HCT116 (cell line): ENCODE data around the gene SMARCAD1.

Experiments used
- CEBPB ChIP-seq: IDR thresholded peaks from 2 replicates; pipeline ENCODE4 v1.6.1; 2012; ENCODE audit warnings: low read depth
- EZH2phosphoT487 ChIP-seq: fragments of 200-600 bp; IDR thresholded peaks from 2 replicates; pipeline ENCODE4 v1.6.1; 2018; ENCODE audit warnings: antibody characterized with exemption, borderline replicate concordance
- JUND ChIP-seq: IDR thresholded peaks from 2 replicates; pipeline ENCODE4 v1.6.1; 2012
- POLR2A ChIP-seq: IDR thresholded peaks from 2 replicates; pipeline ENCODE4 v1.7.0; 2011; ENCODE audit warnings: borderline replicate concordance; ENCODE audit not compliant: insufficient read depth, insufficient read length; ENCODE audit errors: extremely low read depth
- POLR2AphosphoS5 ChIP-seq: IDR thresholded peaks from 2 replicates; pipeline ENCODE4 v1.6.1; 2011; ENCODE audit warnings: mild to moderate bottlenecking, low read depth, low read length, moderate library complexity
- SIN3A ChIP-seq: IDR thresholded peaks from 2 replicates; pipeline ENCODE4 v1.6.1; 2012; ENCODE audit warnings: low read depth
- ZFX ChIP-seq: fragments of 450-650 bp; IDR thresholded peaks from 2 replicates; pipeline ENCODE4 v1.6.1; 2017
- TF ChIP-seq, protein P1 (sequence below), 3 experiments: fragments of 200-600 bp in 1 of 3; sonication (generic) in 1 of 3; IDR thresholded peaks in 2 of 3; conservative IDR thresholded peaks in 1 of 3; 2 replicates each; pipeline ENCODE4 v1.5.1; 2012 to 2017; ENCODE audit warnings: low read depth in 2 of 3, low read length in 2 of 3, antibody characterized with exemption in 1 of 3, borderline replicate concordance in 1 of 3, control low read depth in 1 of 3, mild to moderate bottlenecking in 1 of 3, mixed read lengths in 1 of 3, mixed run types in 1 of 3, moderate library complexity in 1 of 3; ENCODE audit not compliant: insufficient read depth in 1 of 3
- TF ChIP-seq, protein P2 (sequence below): IDR thresholded peaks from 2 replicates; pipeline ENCODE4 v1.6.1; 2012; ENCODE audit warnings: low read depth

DNA sequence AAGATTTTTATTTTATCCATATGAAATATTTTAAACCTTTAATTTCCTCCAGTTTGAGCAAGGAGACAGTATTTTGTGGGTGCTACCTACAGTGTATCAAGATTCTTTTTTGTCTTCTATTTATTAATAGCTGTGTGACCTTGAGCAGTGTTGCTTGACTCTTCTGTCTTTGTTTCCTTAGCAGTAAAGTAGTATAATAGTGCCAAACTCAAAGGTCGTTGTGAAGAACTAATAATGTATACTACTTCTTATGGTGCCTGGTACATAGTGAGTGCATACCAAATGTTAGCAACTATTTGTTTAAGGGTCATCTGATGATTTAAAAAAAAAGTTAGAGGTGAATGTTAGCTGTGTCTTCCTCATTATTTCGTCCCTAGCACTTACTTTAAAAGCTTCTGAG is 30.5 kb downstream of the SMARCAD1 start:
- TF ChIP-seq, protein P1, sequence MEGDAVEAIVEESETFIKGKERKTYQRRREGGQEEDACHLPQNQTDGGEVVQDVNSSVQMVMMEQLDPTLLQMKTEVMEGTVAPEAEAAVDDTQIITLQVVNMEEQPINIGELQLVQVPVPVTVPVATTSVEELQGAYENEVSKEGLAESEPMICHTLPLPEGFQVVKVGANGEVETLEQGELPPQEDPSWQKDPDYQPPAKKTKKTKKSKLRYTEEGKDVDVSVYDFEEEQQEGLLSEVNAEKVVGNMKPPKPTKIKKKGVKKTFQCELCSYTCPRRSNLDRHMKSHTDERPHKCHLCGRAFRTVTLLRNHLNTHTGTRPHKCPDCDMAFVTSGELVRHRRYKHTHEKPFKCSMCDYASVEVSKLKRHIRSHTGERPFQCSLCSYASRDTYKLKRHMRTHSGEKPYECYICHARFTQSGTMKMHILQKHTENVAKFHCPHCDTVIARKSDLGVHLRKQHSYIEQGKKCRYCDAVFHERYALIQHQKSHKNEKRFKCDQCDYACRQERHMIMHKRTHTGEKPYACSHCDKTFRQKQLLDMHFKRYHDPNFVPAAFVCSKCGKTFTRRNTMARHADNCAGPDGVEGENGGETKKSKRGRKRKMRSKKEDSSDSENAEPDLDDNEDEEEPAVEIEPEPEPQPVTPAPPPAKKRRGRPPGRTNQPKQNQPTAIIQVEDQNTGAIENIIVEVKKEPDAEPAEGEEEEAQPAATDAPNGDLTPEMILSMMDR (IDR thresholded peaks at IDR 0.05 in 2 of 3, conservative IDR thresholded peaks at IDR 0.05 in 1 of 3; ENCODE audit: borderline replicate concordance in 1 of 3, insufficient read depth in 1 of 3, low read depth in 2 of 3, low read length in 2 of 3), result no peak
- TF ChIP-seq SIN3A (no peak), POLR2A (no peak), ZFX (no peak), JUND (no peak), EZH2phosphoT487 (no peak), CEBPB (no peak), POLR2AphosphoS5 (no peak)
- TF ChIP-seq, protein P2, sequence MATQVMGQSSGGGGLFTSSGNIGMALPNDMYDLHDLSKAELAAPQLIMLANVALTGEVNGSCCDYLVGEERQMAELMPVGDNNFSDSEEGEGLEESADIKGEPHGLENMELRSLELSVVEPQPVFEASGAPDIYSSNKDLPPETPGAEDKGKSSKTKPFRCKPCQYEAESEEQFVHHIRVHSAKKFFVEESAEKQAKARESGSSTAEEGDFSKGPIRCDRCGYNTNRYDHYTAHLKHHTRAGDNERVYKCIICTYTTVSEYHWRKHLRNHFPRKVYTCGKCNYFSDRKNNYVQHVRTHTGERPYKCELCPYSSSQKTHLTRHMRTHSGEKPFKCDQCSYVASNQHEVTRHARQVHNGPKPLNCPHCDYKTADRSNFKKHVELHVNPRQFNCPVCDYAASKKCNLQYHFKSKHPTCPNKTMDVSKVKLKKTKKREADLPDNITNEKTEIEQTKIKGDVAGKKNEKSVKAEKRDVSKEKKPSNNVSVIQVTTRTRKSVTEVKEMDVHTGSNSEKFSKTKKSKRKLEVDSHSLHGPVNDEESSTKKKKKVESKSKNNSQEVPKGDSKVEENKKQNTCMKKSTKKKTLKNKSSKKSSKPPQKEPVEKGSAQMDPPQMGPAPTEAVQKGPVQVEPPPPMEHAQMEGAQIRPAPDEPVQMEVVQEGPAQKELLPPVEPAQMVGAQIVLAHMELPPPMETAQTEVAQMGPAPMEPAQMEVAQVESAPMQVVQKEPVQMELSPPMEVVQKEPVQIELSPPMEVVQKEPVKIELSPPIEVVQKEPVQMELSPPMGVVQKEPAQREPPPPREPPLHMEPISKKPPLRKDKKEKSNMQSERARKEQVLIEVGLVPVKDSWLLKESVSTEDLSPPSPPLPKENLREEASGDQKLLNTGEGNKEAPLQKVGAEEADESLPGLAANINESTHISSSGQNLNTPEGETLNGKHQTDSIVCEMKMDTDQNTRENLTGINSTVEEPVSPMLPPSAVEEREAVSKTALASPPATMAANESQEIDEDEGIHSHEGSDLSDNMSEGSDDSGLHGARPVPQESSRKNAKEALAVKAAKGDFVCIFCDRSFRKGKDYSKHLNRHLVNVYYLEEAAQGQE, result no peak
